Caco-2 (cell line): Measurements from ENCODE around the gene C15orf62. TPM values are rescaled to one million over a fixed set of nuclear protein-coding genes. Genes with fewer than 3 reads are reported as not detected.
A peak's percentile ranks its signal among the peaks of the same experiment; 100 is the strongest.

Source experiments
- BruUV-seq: library from RNA; stranded (reverse); fragments of 400-500 nt; replicated peaks from 2 replicates; lab custom pipeline; 2021; lab: Mats Ljungman, UMichigan
- CTCF ChIA-PET: fragments of 300-600 bp; sonication (Branson Sonifier 250); formaldehyde crosslinking; loops from one replicate; lab custom pipeline; 2022; ENCODE audit warnings: antibody characterized with exemption; lab: Charles Lee
- POLR2A ChIA-PET: fragments of 300-600 bp; sonication (Branson Sonifier 250); formaldehyde crosslinking; loops from one replicate; lab custom pipeline; 2022; ENCODE audit warnings: antibody characterized with exemption; lab: Charles Lee
- DNase-seq, 2 experiments: peaks; one replicate each; pipeline versions ENCODE4 v3.0.0 to v3.0.0-alpha.2; 2020 to 2022
- H3K27me3 ChIP-seq: replicated peaks from 2 replicates; pipeline ENCODE4 v1.6.0; 2011; ENCODE audit warnings: low read length; ENCODE audit not compliant: control insufficient read depth, insufficient read depth
- H3K36me3 ChIP-seq: 2 replicates; pipeline ENCODE4 v1.5.1; 2011; ENCODE audit warnings: low read length; ENCODE audit not compliant: control insufficient read depth, insufficient read depth
- H3K4me1 ChIP-seq: fragments of 250-450 bp; sonication (Bioruptor Pico); 2 replicates; pipeline ENCODE4 v1.5.1; 2020; ENCODE audit warnings: mild to moderate bottlenecking
- H3K4me3 ChIP-seq: 2 replicates; pipeline ENCODE4 v1.5.1; 2011; ENCODE audit warnings: low read depth, mild to moderate bottlenecking, control low read depth, low read length
- H3K9me3 ChIP-seq: fragments of 250-450 bp; sonication (Bioruptor Pico); 2 replicates; pipeline ENCODE4 v1.5.1; 2020; ENCODE audit warnings: mild to moderate bottlenecking, moderate library complexity
- H3K27ac Mint-ChIP-seq: one replicate; pipeline ENCODE4 v1.8.0; 2022; ENCODE audit warnings: mixed read lengths; ENCODE audit not compliant: unreplicated experiment
- H3K27me3 Mint-ChIP-seq: one replicate; pipeline ENCODE4 v1.8.0; 2022; ENCODE audit warnings: mixed read lengths; ENCODE audit not compliant: insufficient read depth, unreplicated experiment
- H3K36me3 Mint-ChIP-seq: one replicate; pipeline ENCODE4 v1.8.0; 2022; ENCODE audit warnings: mild to moderate bottlenecking, mixed read lengths; ENCODE audit not compliant: insufficient read depth, unreplicated experiment
- H3K4me1 Mint-ChIP-seq: one replicate; pipeline ENCODE4 v1.8.0; 2022; ENCODE audit warnings: low read depth, mixed read lengths; ENCODE audit not compliant: unreplicated experiment
- H3K4me3 Mint-ChIP-seq: one replicate; pipeline ENCODE4 v1.8.0; 2022; ENCODE audit warnings: mild to moderate bottlenecking, moderate library complexity, mixed read lengths; ENCODE audit not compliant: unreplicated experiment
- H3K9me3 Mint-ChIP-seq: one replicate; pipeline ENCODE4 v1.8.0; 2022; ENCODE audit warnings: mixed read lengths; ENCODE audit not compliant: unreplicated experiment
- CTCF ChIP-seq, 2 experiments: fragments of 200-600 bp in 1 of 2; IDR thresholded peaks; 1 replicate in 1 of 2; 2 replicates in 1 of 2; pipeline versions ENCODE4 v1.5.1 to v1.8.0; 2011 to 2022; ENCODE audit warnings: antibody characterized with exemption in 1 of 2, control low read depth in 1 of 2, inconsistent platforms in 1 of 2, low read depth in 1 of 2, low read length in 1 of 2, mild to moderate bottlenecking in 1 of 2, moderate library complexity in 1 of 2; ENCODE audit not compliant: insufficient read depth in 1 of 2, severe bottlenecking in 1 of 2, unreplicated experiment in 1 of 2
- intact Hi-C: fragments of 100-400 bp; cut with micrococcal nuclease; formaldehyde crosslinking; loops from one replicate; pipeline ENCODE4 v1.10.0; 2022; ENCODE audit not compliant: unreplicated experiment
- total RNA-seq: library from RNA; stranded (reverse); gene quantifications from 2 replicates; pipeline ENCODE4 v1.2.3, GENCODE V29; 2022

The C15orf62 gene
- total RNA-seq, 1 experiment from 2014 or later, result 1.3 TPM

- Mint-ChIP-seq H3K27ac (peak overlapping the region; percentile 99), H3K4me3 (peak overlapping the region; percentile 91), H3K4me1 (no peaks in the 10 kb centered on the region), H3K27me3 (no peaks in the 10 kb centered on the region), H3K36me3 (peaks cover 18% of the 10 kb centered on the region), H3K9me3 (no peaks in the 10 kb centered on the region)
- H3K4me1 ChIP-seq, result no peaks in the 10 kb centered on the region
- no peaks in the 10 kb centered on the region for H3K9me3 ChIP-seq
- CTCF ChIA-PET, result no interaction called here
- H3K27me3 ChIP-seq, result no peaks in the 10 kb centered on the region
- POLR2A ChIA-PET, result interaction anchor here (1.3 kb wide), 1 partner anchor 9 kb away, joined by 4 read pairs; the partner anchor contains the start of gene GCHFR
- no peak for TF ChIP-seq CTCF (IDR thresholded peaks at IDR 0.05; ENCODE audit: insufficient read depth in 1 of 2, low read depth in 1 of 2, low read length in 1 of 2, severe bottlenecking in 1 of 2, unreplicated experiment in 1 of 2)
- no TSS peak for BruUV-seq
- H3K36me3 ChIP-seq, result no peaks in the 10 kb centered on the region; the same call in 1 of the 2 replicates
- intact Hi-C loops, result loop anchor here (2.0 kb wide), 1 partner anchor 140 kb away; the partner anchor contains the start of gene VPS18
- H3K4me3 ChIP-seq, result peak overlapping the region; percentile 68
- DNase-seq, result peak in 1 of 2 experiments; percentile 27
Observed at GRCh38 chr15:40754574-40754882, 15.3 kb upstream of the C15orf62 start.

GRCh38 chr15:40754883-40755811 is 14.6 kb upstream of the C15orf62 start, which contains the start of gene RMDN3:
TSS of gene RMDN3 (minus strand) at chr15:40755254. CDS start at chr15:40754783, 471 bp downstream.
- Histone ChIP-seq H3K36me3 (no peaks in the 10 kb centered on the region; the same call in 1 of the 2 replicates), H3K9me3 (no peaks in the 10 kb centered on the region), H3K4me1 (no peaks in the 10 kb centered on the region), H3K27me3 (no peaks in the 10 kb centered on the region), H3K4me3 (peak within 1 kb of the TSS; percentile 68)
- Mint-ChIP-seq H3K27me3 (no peaks in the 10 kb centered on the region), H3K36me3 (peaks cover 18% of the 10 kb centered on the region), H3K4me3 (peak within 1 kb of the TSS; percentile 91), H3K4me1 (no peaks in the 10 kb centered on the region), H3K27ac (peak within 1 kb of the TSS; percentile 99), H3K9me3 (no peaks in the 10 kb centered on the region)
- CTCF ChIA-PET, result no interaction called here
- TF ChIP-seq CTCF (IDR thresholded peaks at IDR 0.05; ENCODE audit: insufficient read depth in 1 of 2, low read depth in 1 of 2, low read length in 1 of 2, severe bottlenecking in 1 of 2, unreplicated experiment in 1 of 2), result no peak
- peak; percentile 93 to 96 for DNase-seq
- POLR2A ChIA-PET, result interaction anchor here (1.3 kb wide), 1 partner anchor 8 kb away, joined by 4 read pairs; the partner anchor contains the start of gene GCHFR
- no TSS peak for BruUV-seq
- intact Hi-C loops, result loop anchor here (1.0 to 2.0 kb wide), 2 partner anchors 8 to 140 kb away; partner anchors contain the start of gene VPS18

DNA sequence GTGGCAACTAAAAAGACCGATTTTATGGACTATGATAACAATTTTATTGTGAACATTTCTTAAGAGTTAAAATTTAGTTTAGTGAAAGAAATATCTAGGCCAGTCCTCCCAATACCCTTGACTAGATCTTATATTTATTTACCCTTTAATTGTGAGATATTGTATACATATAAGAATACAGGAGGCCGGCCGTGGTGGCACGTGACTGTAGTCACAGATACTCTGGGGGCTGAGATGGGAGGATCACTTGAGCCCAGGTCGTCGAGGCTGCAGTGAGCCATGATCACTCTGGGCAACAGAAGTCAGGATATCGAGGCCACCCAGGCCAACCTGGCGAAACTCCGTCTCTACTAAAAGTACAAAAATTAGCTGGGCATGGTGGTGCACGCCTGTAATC is 14.0 kb upstream of the C15orf62 start:
- peak overlapping the region; percentile 99 for H3K27ac Mint-ChIP-seq
- H3K4me3 Mint-ChIP-seq, result peak overlapping the region; percentile 91
- TSS peak; percentile 100 for BruUV-seq
- no peak for DNase-seq
- no peaks in the 10 kb centered on the region for H3K9me3 Mint-ChIP-seq
- Histone ChIP-seq H3K4me1 (no peaks in the 10 kb centered on the region), H3K4me3 (peak overlapping the region; percentile 68), H3K9me3 (no peaks in the 10 kb centered on the region), H3K27me3 (no peaks in the 10 kb centered on the region), H3K36me3 (no peaks in the 10 kb centered on the region)
- intact Hi-C loops, result loop anchor here (1.0 to 2.0 kb wide), 2 partner anchors 7 to 139 kb away; partner anchors contain the start of gene VPS18
- no peak for TF ChIP-seq CTCF (IDR thresholded peaks at IDR 0.05; ENCODE audit: insufficient read depth in 1 of 2, low read depth in 1 of 2, low read length in 1 of 2, severe bottlenecking in 1 of 2, unreplicated experiment in 1 of 2)
- peaks cover 16% of the 10 kb centered on the region for H3K36me3 Mint-ChIP-seq
- H3K4me1 Mint-ChIP-seq, result no peaks in the 10 kb centered on the region
- CTCF ChIA-PET, result no interaction called here
- POLR2A ChIA-PET, result interaction anchor here (0.6 to 0.7 kb wide), 2 partner anchors 166 to 191 kb away, joined by 3 to 4 read pairs; partner anchors contain the start of gene CCDC32
- no peaks in the 10 kb centered on the region for H3K27me3 Mint-ChIP-seq
